Cardiac muscle cell (in vitro differentiated cells and primary cell): Measurements from ENCODE around the gene REG1A. TPM values are rescaled to one million over a fixed set of nuclear protein-coding genes. Genes with fewer than 3 reads are reported as not detected.

ENCODE experiments used
- DNase-seq, 2 donors: peaks; one replicate each; pipeline versions ENCODE4 v3.0.0 to v3.0.0-alpha.2; 2010 to 2017; ENCODE audit warnings: low read depth in 1 of 2, low spot score in 1 of 2
- H3K27ac ChIP-seq: fragments of 200-600 bp; sonication (generic); 2 replicates; pipeline ENCODE4 v1.5.1; 2016
- H3K27me3 ChIP-seq: fragments of 200-600 bp; sonication (generic); 2 replicates; pipeline ENCODE4 v1.6.0; 2016; ENCODE audit warnings: control low read depth
- H3K36me3 ChIP-seq: fragments of 200-600 bp; sonication (generic); 2 replicates; pipeline ENCODE4 v1.5.1; 2016; ENCODE audit warnings: control low read depth
- H3K4me1 ChIP-seq: fragments of 200-600 bp; sonication (generic); 2 replicates; pipeline ENCODE4 v1.8.1; 2017; ENCODE audit warnings: low read depth, mild to moderate bottlenecking, mixed run types
- H3K4me3 ChIP-seq: fragments of 200-600 bp; sonication (generic); 2 replicates; pipeline ENCODE4 v1.5.1; 2016; ENCODE audit warnings: mild to moderate bottlenecking
- H3K9me3 ChIP-seq: fragments of 200-600 bp; sonication (generic); 2 replicates; pipeline ENCODE4 v1.5.1; 2017; ENCODE audit warnings: low read depth, mild to moderate bottlenecking, control low read depth
- polyA plus RNA-seq: library from polyadenylated mRNA; unstranded; fragments of >200 nt; fragmentation: Nextera tagmentation; extraction: Ambion mirVana; gene quantifications from 2 replicates; pipeline ENCODE4 v1.2.1, GENCODE V29; 2016
- total RNA-seq: library from RNA; depleted of rRNA; stranded (reverse); fragments of >200 nt; gene quantifications from 2 replicates; pipeline ENCODE4 v1.2.3, GENCODE V29; 2016
- TF ChIP-seq, protein P1 (sequence below): IDR thresholded peaks from 2 replicates; pipeline ENCODE4 v1.5.1; 2012; ENCODE audit warnings: low read depth, mild to moderate bottlenecking, low read length

REG1A gene
- total and polyA plus RNA-seq, 2 experiments from 2014 or later, result 1.2 TPM; not detected in 1

DNA sequence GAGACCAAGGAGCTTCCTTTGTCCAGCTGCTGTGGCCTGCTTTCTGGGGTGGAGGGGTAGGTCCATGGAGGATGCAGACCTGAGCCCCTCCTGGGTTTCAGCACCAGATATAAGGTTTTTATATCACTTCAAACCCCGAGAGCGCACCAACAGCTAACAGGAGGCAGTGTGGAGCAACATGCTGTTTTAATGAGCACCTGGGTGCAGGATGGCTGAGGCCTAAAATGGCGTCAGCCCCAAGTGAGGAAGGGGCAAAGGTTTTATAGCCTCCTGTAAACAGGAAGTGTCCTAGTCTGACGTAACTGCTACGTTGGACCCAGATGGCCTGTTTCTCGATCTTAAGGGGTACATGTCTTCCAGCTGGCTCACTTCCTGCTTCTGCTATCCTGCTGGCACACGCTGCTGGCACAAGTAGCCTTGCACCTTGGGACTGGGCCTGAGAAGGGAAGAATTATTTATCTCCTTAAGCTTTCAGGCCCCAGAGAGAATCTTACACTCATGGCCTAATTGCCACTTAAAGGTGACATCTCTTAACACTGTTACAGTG, 21.1 kb upstream of the REG1A start:
- DNase-seq, result no peak
- H3K27me3 ChIP-seq, result no peaks in the 10 kb centered on the region
- TF ChIP-seq, protein P1, sequence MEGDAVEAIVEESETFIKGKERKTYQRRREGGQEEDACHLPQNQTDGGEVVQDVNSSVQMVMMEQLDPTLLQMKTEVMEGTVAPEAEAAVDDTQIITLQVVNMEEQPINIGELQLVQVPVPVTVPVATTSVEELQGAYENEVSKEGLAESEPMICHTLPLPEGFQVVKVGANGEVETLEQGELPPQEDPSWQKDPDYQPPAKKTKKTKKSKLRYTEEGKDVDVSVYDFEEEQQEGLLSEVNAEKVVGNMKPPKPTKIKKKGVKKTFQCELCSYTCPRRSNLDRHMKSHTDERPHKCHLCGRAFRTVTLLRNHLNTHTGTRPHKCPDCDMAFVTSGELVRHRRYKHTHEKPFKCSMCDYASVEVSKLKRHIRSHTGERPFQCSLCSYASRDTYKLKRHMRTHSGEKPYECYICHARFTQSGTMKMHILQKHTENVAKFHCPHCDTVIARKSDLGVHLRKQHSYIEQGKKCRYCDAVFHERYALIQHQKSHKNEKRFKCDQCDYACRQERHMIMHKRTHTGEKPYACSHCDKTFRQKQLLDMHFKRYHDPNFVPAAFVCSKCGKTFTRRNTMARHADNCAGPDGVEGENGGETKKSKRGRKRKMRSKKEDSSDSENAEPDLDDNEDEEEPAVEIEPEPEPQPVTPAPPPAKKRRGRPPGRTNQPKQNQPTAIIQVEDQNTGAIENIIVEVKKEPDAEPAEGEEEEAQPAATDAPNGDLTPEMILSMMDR, result no peak

DNA sequence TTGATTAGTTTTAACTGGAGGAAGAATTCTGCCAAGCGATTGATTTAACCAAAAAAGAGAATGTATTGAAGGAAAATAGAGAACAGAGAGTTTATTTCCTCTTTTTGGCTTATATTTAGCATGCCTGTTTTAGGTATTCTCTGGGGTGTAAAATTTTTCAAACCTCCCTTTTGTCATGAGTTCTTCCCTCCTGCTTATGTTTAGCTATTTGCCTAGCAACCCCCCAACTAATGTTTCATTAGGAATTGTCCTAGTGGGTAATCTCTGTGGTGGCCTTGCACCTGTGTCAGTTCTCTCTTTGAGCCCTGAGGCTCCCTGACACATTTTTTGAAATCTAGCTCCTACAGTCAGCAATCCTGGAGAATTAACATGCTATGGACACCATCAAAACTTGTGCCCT, 20.0 kb upstream of the REG1A start:
- H3K36me3 ChIP-seq, result no peaks in the 10 kb centered on the region
- peaks cover 7% of the 10 kb centered on the region for H3K4me1 ChIP-seq
- no peak for DNase-seq
- H3K9me3 ChIP-seq, result peaks cover 2% of the 10 kb centered on the region
- no peak overlapping the region for H3K4me3 ChIP-seq
- TF ChIP-seq, protein P1, result no peak
- no peak overlapping the region for H3K27ac ChIP-seq
- H3K27me3 ChIP-seq, result no peaks in the 10 kb centered on the region

More for the DNA sequence above, 21.1 kb upstream of the REG1A start:
- Histone ChIP-seq H3K4me3 (no peak overlapping the region), H3K27ac (no peak overlapping the region), H3K9me3 (peaks cover 2% of the 10 kb centered on the region), H3K4me1 (peaks cover 7% of the 10 kb centered on the region), H3K36me3 (no peaks in the 10 kb centered on the region)

DNA sequence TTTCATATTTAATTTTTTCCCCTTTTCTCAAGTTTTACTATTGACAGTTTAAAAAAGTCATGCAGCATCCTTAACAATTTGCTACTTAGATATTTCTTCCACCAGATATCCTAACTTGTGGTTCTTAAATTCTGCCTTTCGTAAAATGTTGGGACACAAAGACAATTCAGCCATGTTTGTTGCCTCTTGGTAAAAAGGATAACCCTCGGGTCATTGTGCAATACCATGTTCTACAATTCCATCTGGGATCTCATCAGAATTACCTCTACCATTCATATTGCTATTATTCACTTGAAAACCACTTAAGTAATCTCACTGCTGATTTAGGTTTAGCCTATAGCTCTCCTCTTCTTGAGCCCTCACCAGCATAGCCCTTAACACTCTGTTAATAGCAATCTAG, 19.3 kb upstream of the REG1A start:
- H3K4me1 ChIP-seq, result peaks cover 7% of the 10 kb centered on the region
- no peak overlapping the region for H3K4me3 ChIP-seq
- no peaks in the 10 kb centered on the region for H3K27me3 ChIP-seq
- TF ChIP-seq, protein P1, result no peak
- no peaks in the 10 kb centered on the region for H3K36me3 ChIP-seq
- peaks cover 2% of the 10 kb centered on the region for H3K9me3 ChIP-seq
- DNase-seq, result no peak
- H3K27ac ChIP-seq, result no peak overlapping the region

DNA sequence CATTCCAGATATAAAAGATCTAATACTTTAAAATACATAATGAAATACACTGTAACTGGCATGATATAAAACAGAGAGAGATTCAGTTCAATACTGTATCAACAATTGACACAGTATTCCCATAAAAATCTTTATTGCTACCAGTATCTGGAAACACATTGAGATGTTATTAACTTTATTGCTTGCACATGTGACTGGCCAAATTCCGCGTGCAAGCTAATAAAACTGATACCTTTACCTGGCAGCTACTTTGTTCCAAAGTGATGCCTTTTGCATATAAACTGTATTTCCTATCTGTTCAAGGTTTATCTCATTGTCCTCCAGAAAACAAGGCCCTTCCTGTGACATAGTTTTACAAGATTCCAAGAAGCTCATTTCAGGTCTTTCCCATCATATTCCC, 17.1 kb upstream of the REG1A start:
- TF ChIP-seq, protein P1, result no peak
- Histone ChIP-seq H3K4me3 (no peak overlapping the region), H3K9me3 (peaks cover 2% of the 10 kb centered on the region), H3K27me3 (no peaks in the 10 kb centered on the region), H3K4me1 (peaks cover 7% of the 10 kb centered on the region), H3K36me3 (no peaks in the 10 kb centered on the region), H3K27ac (no peak overlapping the region)
- DNase-seq, result no peak

DNA sequence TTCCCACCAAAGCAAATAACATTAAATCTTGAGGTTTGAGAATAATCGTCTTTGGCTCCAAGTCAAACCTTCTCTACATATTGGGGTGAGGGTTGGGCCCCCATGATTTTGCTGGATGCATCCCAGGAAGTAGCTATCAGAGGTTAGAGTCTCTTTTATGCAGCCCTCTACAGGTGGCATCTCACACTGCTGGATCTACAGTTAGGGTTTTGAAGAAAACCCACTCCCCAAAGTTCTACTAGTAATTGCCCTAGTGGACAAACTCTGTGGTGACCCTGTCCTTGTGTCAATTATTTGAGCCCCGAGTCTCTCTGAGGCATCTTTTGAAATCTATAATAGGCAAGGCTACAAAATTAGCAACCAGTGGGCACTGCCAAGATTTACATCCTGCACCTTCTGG, 15.0 kb upstream of the REG1A start:
- TF ChIP-seq, protein P1, result no peak
- no peaks in the 10 kb centered on the region for H3K36me3 ChIP-seq
- H3K27ac ChIP-seq, result no peak overlapping the region
- no peak for DNase-seq
- peaks cover 6% of the 10 kb centered on the region for H3K4me1 ChIP-seq
- H3K27me3 ChIP-seq, result no peaks in the 10 kb centered on the region
- no peak overlapping the region for H3K4me3 ChIP-seq
- peaks cover 2% of the 10 kb centered on the region for H3K9me3 ChIP-seq
